OCI-M2 (cell line): ENCODE measurements around the gene FMOD.

ENCODE experiments used
- DNase-seq: peaks from one replicate; lab custom pipeline; 2025; ENCODE audit not compliant: unreplicated experiment; lab: John Stamatoyannopoulos, UW

FMOD gene

DNA sequence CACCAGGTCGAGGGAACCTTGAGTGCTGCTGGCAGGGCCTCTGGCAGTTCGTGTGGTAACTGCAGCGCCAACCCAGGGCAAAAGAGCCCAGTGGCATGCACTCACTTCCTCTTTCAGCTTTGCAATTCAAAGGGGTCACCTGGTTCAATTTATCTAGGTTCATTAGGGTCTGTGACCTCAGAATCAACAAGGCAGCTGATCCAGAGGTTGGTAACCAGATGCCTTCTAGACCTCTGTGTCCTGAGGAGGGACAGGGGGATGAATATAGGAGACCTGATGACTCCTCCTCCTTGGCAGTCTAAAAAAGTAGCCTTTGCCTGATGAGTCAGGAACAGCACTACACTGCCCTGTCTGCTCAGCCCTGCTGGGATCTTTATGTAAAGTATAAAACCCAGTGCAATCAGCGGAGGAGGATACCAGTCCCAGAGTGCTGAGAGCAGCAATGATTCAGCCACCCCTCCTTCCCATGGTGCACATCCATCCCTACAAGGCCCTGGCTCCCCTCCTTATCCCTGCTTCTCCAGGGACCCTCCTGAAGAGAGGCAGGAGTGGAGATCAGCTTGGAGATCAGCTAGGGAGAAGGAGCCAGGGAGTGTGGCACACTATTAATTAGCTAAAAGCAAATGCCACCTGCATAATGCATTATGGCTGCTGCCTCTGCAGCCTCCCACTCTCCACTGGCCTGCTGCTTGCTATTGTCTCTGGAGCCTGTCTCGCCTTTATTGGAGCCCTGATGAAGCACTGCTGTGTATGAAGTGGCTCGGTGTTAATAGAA is 11.2 kb upstream of the FMOD start:
- DNase-seq, result no peak

DNA sequence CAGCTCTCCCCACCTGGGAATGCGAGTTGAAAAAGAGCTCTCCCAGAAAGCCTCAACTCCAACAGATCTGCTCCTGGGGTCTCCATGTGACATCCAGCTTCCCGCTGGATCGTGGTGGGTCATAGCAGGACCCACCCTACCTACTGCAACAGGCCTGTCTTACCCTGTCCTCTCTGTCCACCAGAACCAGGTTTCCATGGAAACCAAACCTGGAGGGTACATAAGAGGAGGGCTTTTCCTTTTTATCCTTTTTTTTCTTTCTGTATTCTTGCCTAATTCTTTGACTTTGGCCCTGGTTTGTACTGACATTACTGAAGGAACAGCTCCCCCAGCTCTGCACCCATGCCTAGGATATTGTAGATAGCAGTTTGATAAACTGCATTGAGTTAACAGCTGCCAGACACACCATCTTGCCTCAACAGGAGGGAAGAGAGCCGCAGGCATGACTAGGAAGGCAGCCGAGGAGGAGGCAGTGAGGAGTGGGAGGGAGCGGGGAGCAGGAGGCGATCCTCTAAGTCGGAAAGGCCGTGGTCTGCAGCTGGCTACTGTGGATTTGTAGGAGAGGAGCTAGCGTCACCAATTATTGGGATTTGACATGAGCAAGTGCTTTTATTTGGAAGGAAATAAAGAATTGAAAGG is 9.7 kb upstream of the FMOD start:
- DNase-seq, result no peak

- DNase-seq, result no peak
These were observed 8.2 kb upstream of the FMOD start for GRCh38 chr1:203359010-203359571.

DNA sequence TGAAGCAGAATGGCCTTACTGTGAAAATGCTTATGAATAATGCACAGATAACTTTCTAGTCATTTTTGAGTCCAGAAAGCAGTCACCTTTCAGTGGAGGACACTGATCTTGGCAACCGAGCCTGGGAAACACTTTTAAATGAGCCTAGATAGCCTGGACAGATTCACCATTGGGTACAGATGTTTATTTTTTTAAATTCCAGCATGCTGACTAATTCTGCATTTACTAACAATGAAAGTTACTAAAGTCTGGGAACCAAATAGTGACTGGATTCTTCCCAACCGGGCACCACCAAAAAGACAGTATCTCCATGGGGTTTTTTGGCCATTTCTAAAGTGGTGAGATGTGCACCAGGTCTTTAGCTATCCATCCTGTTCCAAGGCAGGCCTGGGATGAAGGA is 3.3 kb upstream of the FMOD start:
- DNase-seq, result no peak

DNA sequence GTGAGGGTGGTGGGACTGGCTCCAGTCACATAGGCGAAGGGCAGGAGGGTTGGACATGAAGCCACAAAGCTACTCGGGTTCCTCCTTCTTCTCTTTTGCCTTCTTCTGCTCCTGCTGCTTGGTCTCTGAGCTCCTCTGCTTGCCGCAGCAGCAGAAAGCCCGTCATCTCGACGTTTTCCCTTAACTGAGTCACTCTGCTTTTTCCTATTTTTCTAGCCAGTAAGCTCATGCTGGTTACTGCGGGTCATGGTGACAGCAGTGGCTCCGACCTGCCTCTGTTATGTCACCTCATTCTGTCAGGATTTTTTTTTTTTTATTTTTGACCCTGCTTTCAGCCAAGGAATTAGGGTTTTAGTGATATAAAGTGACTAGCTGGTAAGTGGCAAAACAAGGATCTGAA is 2.6 kb upstream of the FMOD start:
- no peak for DNase-seq

- DNase-seq, result no peak
These were observed 973 bp downstream of the FMOD start for GRCh38 chr1:203349773-203350524.

DNA sequence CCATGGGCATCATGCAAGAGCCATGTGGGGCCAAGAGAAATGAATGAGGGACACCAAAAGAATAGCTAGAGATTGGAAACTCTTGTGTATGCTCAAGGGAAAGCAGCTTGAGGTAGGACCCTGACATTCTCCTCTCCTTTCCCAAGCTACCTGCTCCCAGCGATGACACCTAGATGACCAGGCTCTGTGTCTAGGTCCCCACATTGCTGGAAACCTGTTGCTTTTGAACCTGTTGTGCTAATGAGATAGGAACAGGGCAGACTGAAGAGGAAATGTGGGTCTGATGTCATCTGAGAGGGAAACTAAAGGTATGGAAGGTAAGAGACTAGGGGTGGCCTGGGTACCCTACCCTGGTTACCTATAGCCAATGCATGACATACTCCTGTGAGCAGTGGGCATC is 1.8 kb downstream of the FMOD start:
- no peak for DNase-seq

GRCh38 chr1:203346769-203347102 is 4.2 kb downstream of the FMOD start:
- no peak for DNase-seq

- DNase-seq, result no peak
These were observed 4.7 kb downstream of the FMOD start for GRCh38 chr1:203346060-203346768.

- no peak for DNase-seq
These were observed 6.8 kb downstream of the FMOD start for GRCh38 chr1:203343956-203344754.

- no peak for DNase-seq
These were observed 8.6 kb downstream of the FMOD start for GRCh38 chr1:203342192-203342940.

DNA sequence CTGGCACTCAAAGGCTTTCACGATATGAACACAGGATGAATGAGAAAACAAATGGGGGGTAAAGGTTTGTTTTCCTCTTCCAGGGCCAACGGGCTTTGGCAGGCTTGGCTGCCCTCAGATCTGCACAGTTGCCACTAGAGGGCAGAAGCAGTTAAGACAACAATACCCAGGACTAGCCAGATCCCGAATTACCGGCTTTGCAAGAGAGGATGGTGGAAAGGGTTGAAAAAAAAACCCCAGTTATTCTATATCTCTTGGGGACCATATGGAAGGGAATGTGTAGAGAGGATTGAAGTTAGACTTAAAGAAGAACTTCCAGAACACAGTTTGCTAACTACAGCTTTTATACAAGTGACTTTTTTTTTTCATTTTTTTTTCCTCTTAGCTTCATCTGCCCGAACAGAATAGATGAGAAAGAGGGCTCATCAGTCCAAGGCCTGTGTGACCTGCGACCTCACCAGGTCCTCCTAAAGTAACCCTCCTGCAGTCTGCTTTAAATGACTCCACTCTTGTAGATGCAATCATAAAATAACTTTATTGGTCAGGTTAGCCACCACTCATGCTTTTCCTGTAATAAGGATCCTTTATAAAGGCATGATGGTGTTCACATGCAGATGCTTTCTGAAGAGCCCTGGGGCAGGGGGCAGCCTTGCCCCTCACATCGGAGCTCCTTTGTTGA is 10.7 kb downstream of the FMOD start:
- DNase-seq, result no peak

GRCh38 chr1:203338335-203339036 is 12.4 kb downstream of the FMOD start:
- DNase-seq, result no peak

DNA sequence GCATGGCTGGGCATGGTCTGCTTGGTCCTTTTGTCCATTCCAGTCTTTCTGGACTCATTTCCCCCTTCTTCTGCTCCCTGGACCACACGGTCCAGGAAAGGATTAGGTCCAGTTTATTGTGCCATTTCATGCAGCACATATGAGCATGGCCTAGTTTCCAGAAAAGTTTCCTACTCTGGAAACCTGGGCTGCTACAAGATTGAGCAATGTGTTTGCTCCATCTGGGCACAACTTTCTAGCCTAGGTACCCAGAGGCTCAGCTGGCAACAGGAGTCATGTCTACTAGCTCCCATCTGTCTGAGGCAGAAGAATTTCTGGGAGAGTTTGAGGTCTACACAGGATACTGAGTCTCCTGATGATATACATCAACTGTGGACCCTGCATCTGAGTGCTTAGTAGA is 14.8 kb downstream of the FMOD start:
- DNase-seq, result no peak

DNA sequence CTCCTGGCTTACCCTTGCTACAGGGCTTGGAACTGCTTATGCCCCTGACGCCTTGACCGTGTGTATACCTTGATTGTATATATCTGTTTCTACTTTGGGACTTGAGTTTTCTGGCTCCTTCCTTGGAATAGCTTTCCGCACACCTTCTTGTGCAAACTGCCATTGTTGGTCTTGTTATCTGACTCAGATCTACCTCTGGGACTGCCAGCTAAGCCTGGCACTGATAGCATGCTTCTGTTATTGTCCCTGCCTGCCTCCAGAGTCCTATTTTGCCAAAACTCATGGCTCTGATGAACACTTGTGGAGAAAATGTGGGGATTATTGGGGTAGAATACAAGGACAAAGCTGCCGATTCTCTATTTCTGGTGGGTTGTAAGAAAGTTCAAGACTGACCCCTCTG is 15.4 kb downstream of the FMOD start:
- no peak for DNase-seq

GRCh38 chr1:203331224-203331623 is 19.7 kb downstream of the FMOD start:
- no peak for DNase-seq

GRCh38 chr1:203328714-203329122 is 22.2 kb downstream of the FMOD start:
- DNase-seq, result no peak

DNA sequence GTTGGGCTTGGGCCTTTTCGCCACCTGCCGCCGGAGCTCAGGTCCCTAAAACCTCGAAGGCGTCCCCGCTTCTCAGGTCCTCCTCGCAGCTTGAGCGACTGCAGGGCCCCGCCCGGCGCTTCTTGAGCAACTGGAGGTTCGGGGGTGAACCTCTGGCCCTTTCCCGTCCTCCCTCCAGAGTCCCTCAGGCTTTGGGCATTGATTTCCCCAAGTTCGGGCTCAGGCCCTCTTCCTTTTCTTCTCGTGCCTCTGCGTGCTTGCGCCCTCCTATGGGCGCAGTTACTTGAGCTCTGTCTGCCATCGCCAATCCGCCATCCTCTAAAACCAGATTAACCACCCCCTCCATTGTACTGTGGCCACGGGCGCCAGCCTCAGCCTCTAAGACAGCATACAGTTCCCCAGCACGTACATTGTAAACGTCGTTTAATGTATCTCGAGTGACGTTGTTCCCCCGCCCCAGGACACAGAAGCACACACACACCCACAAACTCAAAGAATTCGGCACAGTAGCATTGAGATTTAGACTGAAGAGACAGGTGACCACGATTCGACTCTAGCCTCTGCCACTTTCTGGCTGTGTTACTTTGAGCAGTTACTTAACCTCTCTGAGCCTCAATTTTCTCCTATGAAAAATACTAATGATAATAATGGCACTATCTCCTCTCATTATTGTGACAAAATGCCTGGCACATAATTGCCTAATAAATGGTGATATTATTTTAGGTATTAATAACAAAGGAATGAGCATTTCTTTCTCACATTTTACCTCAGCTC is 23.1 kb downstream of the FMOD start:
- DNase-seq, result no peak
